Type B pancreatic cell (in vitro differentiated cells): ENCODE results near the gene FOXF1. TPM values are rescaled to one million over a fixed set of nuclear protein-coding genes. Genes with fewer than 3 reads are reported as not detected.

ENCODE experiments used
- DNase-seq: peaks from one replicate; pipeline ENCODE4 v3.0.0; 2021; ENCODE audit warnings: mixed read lengths; ENCODE audit not compliant: unreplicated experiment; ENCODE audit errors: extremely low spot score
- H3K27ac Mint-ChIP-seq: 2 replicates; pipeline ENCODE4 v1.8.0; 2021; ENCODE audit warnings: mild to moderate bottlenecking, mixed read lengths
- H3K27me3 Mint-ChIP-seq: 2 replicates; pipeline ENCODE4 v1.8.0; 2021; ENCODE audit warnings: mixed read lengths
- H3K36me3 Mint-ChIP-seq: 2 replicates; pipeline ENCODE4 v1.8.0; 2021; ENCODE audit warnings: mixed read lengths
- H3K4me1 Mint-ChIP-seq: one replicate; pipeline ENCODE4 v1.8.0; 2021; ENCODE audit warnings: mixed read lengths; ENCODE audit not compliant: unreplicated experiment
- H3K4me3 Mint-ChIP-seq: 2 replicates; pipeline ENCODE4 v1.8.0; 2021; ENCODE audit warnings: mild to moderate bottlenecking, mixed read lengths
- H3K9me3 Mint-ChIP-seq: 2 replicates; pipeline ENCODE4 v1.8.0; 2021; ENCODE audit warnings: mixed read lengths
- CTCF ChIP-seq: fragments of 200-600 bp; sonication (generic); conservative IDR thresholded peaks from 2 replicates; pipeline ENCODE4 v1.5.0; 2021; ENCODE audit warnings: antibody characterized with exemption, mild to moderate bottlenecking
- total RNA-seq: library from RNA; stranded (reverse); gene quantifications from 2 replicates; pipeline ENCODE4 v1.2.1, GENCODE V29; 2021; ENCODE audit warnings: low replicate concordance

The FOXF1 gene
- total RNA-seq, 1 donor from 2014 or later = 3.4 TPM

GRCh38 chr16:86492961-86493629 is 17.2 kb upstream of the FOXF1 start:
- peaks cover 9% of the 10 kb centered on the region for H3K4me1 Mint-ChIP-seq
- TF ChIP-seq CTCF = no peak
- no peak overlapping the region for H3K27ac Mint-ChIP-seq
- no peak for DNase-seq
- peaks cover 96% of the 10 kb centered on the region for H3K27me3 Mint-ChIP-seq
- no peak overlapping the region for H3K4me3 Mint-ChIP-seq
- no peaks in the 10 kb centered on the region for H3K9me3 Mint-ChIP-seq
- H3K36me3 Mint-ChIP-seq = no peaks in the 10 kb centered on the region

GRCh38 chr16:86494039-86494564 is 16.2 kb upstream of the FOXF1 start:
- no peak for DNase-seq
- TF ChIP-seq CTCF = no peak
- Mint-ChIP-seq H3K4me3 (peak overlapping the region; percentile 30), H3K4me1 (peaks cover 11% of the 10 kb centered on the region), H3K36me3 (no peaks in the 10 kb centered on the region), H3K9me3 (no peaks in the 10 kb centered on the region), H3K27me3 (peaks cover 94% of the 10 kb centered on the region), H3K27ac (no peak overlapping the region)

GRCh38 chr16:86494565-86495356 is 15.6 kb upstream of the FOXF1 start:
- H3K4me1 Mint-ChIP-seq = peaks cover 18% of the 10 kb centered on the region
- H3K27me3 Mint-ChIP-seq = peaks cover 94% of the 10 kb centered on the region
- peak overlapping the region; percentile 34 for H3K4me3 Mint-ChIP-seq
- no peaks in the 10 kb centered on the region for H3K9me3 Mint-ChIP-seq
- DNase-seq = no peak
- H3K36me3 Mint-ChIP-seq = no peaks in the 10 kb centered on the region
- H3K27ac Mint-ChIP-seq = no peak overlapping the region
- TF ChIP-seq CTCF = no peak

GRCh38 chr16:86495357-86495701 is 15.0 kb upstream of the FOXF1 start:
- Mint-ChIP-seq H3K36me3 (no peaks in the 10 kb centered on the region), H3K27ac (no peak overlapping the region), H3K4me3 (peak overlapping the region; percentile 34), H3K4me1 (peaks cover 19% of the 10 kb centered on the region), H3K27me3 (peaks cover 94% of the 10 kb centered on the region), H3K9me3 (no peaks in the 10 kb centered on the region)
- no peak for DNase-seq
- TF ChIP-seq CTCF = no peak

GRCh38 chr16:86495756-86496261 is 14.5 kb upstream of the FOXF1 start:
- peak overlapping the region; percentile 28 for H3K4me3 Mint-ChIP-seq

More at GRCh38 chr16:86495756-86496261, 14.5 kb upstream of the FOXF1 start:
- peaks cover 94% of the 10 kb centered on the region for H3K27me3 Mint-ChIP-seq
- DNase-seq = no peak
- H3K9me3 Mint-ChIP-seq = no peaks in the 10 kb centered on the region
- TF ChIP-seq CTCF = no peak
- no peak overlapping the region for H3K27ac Mint-ChIP-seq
- peaks cover 19% of the 10 kb centered on the region for H3K4me1 Mint-ChIP-seq
- H3K36me3 Mint-ChIP-seq = no peaks in the 10 kb centered on the region
